Measurements from ENCODE around the gene PAQR8.
"Not testable (repeated sequence)": the region's sequence is repeated elsewhere in the genome, so short reads cannot be mapped to it uniquely, and the experiment has no call there.

Gene PAQR8

GRCh38 chr6:52405243-52405642, 43.3 kb downstream of the PAQR8 start:
- DNase-seq (ENCODE audit: low read depth in 1 of 2, low spot score in 1 of 2), result no peak

GRCh38 chr6:52407467-52407866, 45.5 kb downstream of the PAQR8 start:
- DNase-seq (ENCODE audit: low read depth in 1 of 2, low spot score in 1 of 2), result no peak

GRCh38 chr6:52409499-52409898, 47.5 kb downstream of the PAQR8 start:
- DNase-seq (ENCODE audit: low read depth in 1 of 2, low spot score in 1 of 2), result no peak

DNA sequence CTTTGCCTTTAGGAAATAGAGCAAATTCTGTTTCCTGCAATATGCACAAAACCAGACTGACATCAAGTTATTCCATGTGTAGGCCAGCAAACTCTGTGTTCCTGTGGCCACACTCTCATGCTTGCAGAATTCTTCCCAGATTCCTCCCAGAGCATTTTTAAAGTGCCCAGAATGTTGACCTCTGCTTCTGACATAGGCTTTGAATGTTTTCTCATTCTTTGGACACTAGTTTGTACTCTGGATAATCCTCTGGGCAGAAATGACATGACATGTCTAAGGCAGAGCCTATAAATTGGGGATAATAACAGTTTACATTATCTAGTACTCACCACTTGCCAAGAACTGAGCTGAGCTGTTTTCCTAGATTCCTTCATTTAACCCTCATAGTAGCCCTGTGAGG, 49.0 kb downstream of the PAQR8 start:
- no peak for DNase-seq (ENCODE audit: low read depth in 1 of 2, low spot score in 1 of 2)

DNA sequence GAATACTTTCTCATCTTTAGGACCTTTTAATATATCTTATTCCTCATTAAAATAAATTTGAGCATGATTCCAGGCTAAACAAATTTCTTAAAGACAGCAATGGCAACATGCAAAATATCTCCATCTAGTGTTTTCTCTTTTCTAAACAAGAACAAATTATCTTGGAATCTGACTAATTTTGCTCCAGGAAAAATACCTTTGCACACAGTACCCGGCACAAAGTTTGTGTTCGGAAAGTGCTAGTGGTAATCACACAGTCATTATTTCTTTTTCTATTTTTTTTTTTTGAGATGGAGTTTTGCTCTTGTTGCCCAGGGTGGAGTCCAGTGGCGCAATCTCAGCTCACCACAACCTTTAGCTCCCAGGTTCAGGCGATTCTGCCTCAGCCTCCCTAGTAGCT, 50.0 kb downstream of the PAQR8 start:
- no peak for DNase-seq (ENCODE audit: low read depth in 1 of 2, low spot score in 1 of 2)

DNA sequence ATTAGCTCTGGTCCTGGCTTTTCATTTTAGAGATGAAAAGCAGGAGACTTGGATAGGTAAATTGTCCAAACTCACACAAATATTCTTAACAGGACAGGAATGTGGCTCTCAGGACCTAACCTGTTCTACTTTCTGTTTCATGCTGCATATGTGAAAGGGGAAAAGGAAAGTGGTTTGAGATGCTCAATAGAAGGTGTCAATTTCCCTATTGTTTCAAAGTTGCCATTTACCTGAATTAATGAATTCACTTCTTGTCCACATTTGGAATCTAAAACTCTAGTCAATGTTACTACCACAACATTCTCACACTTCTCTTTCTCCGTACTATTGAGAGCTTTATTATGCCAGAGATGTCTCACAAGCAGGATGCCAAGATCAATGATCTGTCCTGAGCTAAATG, 53.4 kb downstream of the PAQR8 start:
- no peak for DNase-seq (ENCODE audit: low read depth in 1 of 2, low spot score in 1 of 2)

DNA sequence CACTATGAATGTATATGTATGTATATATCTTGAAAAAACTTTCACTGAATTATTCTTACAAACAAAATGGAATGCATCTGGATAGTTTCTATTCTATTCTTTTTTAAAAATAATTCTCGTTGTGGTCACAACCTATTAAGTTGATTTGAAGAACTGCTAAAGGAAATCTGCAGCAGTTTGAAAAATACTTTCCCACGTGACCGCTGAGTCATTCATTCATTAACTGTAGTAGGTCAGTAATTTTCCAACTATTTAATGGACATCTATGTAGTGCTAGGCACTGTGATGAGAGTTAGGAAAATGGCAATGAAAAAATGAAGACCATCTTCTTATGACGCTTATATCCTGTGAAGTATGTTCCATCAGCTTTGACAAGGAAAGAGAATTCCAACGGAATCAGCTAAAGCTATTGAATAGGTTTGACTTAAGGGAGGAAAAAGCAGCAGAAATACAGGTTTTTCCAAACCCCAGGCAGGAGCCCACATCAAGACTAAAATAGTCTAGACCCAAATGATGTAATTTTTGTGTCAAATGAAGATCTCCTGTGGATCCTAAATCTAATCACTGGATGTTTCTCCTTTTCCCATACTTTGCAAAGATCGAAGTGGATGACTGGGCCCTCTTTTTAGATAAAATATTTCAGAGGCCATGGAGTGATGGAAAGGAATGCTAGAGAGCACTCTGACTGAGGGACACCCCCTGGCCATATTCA, 54.1 kb downstream of the PAQR8 start:
- DNase-seq (ENCODE audit: low read depth in 1 of 2, low spot score in 1 of 2), result no peak

DNA sequence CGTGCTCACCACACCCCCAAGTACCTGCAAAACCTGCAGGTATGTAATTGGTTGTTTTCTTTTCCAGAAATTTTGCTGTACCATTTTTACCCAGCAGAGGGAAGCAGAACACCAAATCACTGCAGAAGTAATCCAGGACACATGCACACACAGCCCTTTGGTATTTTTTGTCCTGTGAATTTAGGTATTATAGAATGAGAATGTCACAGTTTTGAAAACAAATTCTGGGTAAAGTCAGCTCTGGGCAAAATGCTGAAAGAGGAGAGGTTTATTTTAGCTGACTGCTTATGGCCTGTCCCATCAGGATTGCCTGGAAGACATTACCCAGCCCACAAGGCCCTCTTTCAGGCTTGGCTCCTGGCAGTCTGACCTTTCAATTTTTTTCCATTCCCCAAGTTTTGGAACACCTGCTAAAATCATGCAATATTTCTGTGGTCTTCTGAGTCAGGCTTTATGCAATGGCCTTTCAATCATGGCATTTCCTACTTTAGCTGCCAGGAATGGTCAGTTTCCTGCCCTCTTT, 54.7 kb downstream of the PAQR8 start:
- no peak for DNase-seq (ENCODE audit: low read depth in 1 of 2, low spot score in 1 of 2)

- DNase-seq (ENCODE audit: low read depth in 1 of 2, low spot score in 1 of 2), result no peak
These were observed 55.7 kb downstream of the PAQR8 start for GRCh38 chr6:52417675-52418111.

- DNase-seq (ENCODE audit: low read depth in 1 of 2, low spot score in 1 of 2), result no peak
These were observed 56.7 kb downstream of the PAQR8 start for GRCh38 chr6:52418606-52419005.

- DNase-seq (ENCODE audit: low read depth in 1 of 2, low spot score in 1 of 2), result peak; percentile 96
These were observed 58.1 kb downstream of the PAQR8 start, which contains the start of gene EFHC1 for GRCh38 chr6:52419809-52420667. Gene EFHC1 (plus strand): TSS chr6:52420342. CDS start chr6:52420411, 69 bp downstream.

- DNase-seq (ENCODE audit: low read depth in 1 of 2, low spot score in 1 of 2), result no peak
These were observed 58.9 kb downstream of the PAQR8 start for GRCh38 chr6:52420668-52421358.

DNA sequence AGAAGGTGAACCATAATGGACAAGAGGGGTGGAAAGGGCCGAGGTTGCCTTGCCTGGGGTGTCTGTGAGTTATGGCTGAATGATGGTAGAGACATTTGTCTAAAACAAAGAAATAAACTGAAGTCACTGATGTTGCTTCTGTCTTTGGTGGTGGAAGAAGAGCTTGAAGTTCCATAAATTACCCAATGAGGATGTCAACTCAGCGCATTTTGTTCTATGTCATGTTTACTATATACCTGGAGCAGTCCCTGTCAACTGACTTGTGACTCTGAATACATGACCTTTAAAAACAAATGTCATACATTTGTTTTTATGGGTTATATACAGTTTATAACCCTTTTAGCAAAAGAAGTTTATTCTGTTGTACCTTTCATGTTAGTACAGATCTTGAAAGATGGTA, 60.2 kb downstream of the PAQR8 start:
- DNase-seq (ENCODE audit: low read depth in 1 of 2, low spot score in 1 of 2), result no peak

DNA sequence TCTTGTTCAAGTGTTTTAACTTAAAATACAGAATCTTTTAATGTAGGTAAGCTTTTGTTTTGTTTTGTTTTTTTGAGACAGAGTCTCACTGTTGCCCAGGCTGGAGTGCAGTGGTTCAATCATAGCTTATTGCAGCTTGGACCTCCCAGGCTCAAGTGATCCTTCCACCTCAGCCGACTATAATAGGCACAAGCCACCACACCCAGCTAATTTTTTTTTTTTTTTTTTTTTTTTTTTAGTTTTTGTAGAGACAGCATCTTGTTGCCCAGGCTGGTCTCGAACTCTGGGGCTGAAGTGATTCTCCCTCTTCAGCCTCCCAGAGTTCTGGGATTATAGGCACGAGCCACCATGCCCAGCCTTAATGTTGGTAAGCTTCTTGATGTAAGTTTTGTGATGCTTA, 61.5 kb downstream of the PAQR8 start:
- no peak for DNase-seq (ENCODE audit: low read depth in 1 of 2, low spot score in 1 of 2)

DNA sequence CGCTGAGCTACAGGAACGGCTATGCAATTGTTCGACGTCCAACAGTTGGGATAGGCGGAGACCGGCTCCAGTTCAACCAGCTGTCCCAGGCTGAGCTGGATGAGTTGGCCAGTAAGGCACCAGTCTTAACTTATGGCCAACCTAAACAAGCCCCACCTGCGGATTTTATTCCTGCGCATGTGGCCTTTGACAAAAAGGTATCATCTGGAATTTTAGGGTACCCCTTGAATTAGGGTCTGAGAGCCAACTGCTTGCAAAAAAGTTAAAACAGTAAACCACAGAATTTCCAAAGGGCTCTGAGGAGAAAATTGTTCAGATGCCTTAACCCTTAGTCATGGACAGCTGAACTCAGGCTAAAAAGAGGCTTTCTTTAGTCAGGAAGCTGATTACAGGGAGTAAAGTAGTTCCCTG, 62.0 kb downstream of the PAQR8 start:
- DNase-seq (ENCODE audit: low read depth in 1 of 2, low spot score in 1 of 2), result no peak

DNA sequence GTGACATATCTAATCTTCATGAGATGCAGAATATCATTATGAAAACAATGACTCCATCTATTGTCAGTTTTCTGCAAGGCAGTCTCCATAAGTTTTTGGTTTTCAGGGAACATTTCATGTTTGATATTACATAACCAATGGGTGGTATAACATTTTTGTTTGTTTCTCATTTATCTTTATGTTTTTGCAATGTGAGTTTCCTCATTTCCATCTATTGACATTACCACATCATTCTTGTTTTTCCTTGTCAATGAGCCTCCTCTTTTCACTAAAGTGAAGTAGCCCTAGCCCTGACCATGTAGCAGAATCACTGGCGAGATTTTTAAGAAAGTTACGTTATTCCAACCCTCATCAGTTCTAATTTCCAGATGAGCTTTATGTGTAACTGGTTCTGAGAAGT, 62.6 kb downstream of the PAQR8 start:
- DNase-seq (ENCODE audit: low read depth in 1 of 2, low spot score in 1 of 2), result no peak

GRCh38 chr6:52426667-52427066, 64.7 kb downstream of the PAQR8 start:
- DNase-seq (ENCODE audit: low read depth in 1 of 2, low spot score in 1 of 2), result no peak

DNA sequence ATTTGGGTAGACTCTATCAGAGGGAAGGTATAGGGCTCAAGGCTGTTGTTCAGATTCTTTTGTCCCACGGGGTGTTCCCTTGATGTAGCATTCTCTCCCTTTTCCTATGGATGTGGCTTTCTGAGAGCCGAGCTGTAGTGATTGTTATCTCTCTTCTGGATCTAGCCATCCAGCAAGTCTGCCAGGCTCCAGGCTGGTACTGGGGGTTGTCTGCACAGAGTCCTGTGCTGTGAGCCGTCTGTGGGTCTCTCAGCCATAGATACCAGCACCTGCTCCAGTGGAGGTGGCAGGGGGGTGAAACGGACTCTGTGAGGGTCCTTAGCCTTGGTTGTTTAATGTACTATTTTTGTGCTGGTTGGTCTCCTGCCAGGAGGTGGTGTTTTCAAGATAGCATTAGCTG, 71.3 kb downstream of the PAQR8 start:
- not testable (repeated sequence) for DNase-seq (ENCODE audit: low read depth in 1 of 2, low spot score in 1 of 2)

GRCh38 chr6:52435345-52435744, 73.4 kb downstream of the PAQR8 start:
- DNase-seq (ENCODE audit: low read depth in 1 of 2, low spot score in 1 of 2), result no peak

DNA sequence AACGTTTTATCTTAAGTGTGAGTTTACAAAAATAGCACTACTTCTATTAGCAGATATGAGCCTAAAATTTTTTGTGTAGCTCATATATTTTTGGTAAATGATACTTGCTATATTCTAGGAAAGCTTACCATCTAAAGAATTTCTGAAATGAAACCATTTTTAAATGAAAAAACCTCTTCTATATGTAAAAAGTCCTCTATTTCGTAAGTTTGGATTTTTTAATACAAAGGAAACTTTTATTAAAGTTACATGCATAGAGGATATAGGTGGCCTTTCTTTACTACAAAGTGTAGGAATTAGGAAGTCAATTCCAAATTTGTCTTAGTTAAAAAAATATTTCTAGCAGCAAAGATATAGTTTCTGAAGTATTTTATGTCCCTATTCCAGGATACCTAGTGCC, 77.0 kb downstream of the PAQR8 start:
- no peak for DNase-seq (ENCODE audit: low read depth in 1 of 2, low spot score in 1 of 2)

DNA sequence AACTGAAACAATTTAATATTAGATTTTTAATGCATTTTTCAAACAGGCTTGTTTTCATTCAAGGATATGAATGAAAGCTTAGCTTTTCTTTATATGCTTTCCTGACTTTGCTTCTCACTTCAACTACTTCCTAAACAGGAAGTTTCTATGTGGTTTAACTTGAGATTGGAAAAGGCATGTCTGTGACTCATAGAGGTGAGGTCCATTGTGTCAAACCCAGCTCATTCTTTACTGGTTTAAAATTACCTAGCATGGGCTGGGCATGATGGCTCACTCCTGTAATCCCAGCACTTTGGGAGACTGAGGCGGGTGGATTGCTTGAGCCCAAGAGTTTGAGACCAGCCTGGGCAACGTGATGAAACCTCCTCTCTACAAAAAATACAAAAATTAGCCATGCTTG, 92.6 kb downstream of the PAQR8 start:
- no peak for DNase-seq (ENCODE audit: low read depth in 1 of 2, low spot score in 1 of 2)

DNA sequence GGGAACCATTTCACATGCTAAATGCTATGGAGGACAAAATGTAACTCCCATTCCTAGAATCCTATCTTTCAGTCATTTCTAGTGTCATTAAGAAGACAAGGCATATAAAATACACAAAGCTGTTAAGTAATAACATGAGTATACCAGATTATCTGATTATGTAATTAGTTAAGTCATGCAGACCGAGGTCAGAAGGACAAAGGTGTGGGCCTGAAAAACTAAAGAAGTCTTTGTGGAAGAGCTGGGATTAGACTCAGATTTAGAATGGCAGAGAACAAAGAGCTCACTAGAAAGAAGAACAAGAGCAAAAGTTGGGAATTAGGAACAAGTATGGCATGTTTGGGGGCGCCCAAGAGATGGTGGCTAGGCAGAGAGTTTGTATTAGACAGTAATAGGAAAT, 95.1 kb downstream of the PAQR8 start:
- no peak for DNase-seq (ENCODE audit: low read depth in 1 of 2, low spot score in 1 of 2)

Measured in activated T-helper 1 cell treated with anti-CD3 and anti-CD28 coated beads, Interleukin-2, amount 50 U/mL, for 16 hours (primary cell).